ENCODE data around the gene EXOSC2. TPM values are rescaled to one million over a fixed set of nuclear protein-coding genes. Genes with fewer than 3 reads are reported as not detected.

The EXOSC2 gene
- total and polyA plus RNA-seq, 8 donors, result 6.4 to 36.9 (median 14.3) TPM

- whole genome bisulfite sequencing, 5 donors, result 73 to 84% (median 77%) methylated on average over 6 of the region's 6 CpGs
- Histone ChIP-seq H3K4me1 (peaks cover 2 to 7% (median 6%) of the 10 kb centered on the region in 4 donors), H3K36me3 (no peaks in the 10 kb centered on the region), H3K27ac (no peak overlapping the region), H3K9me3 (peaks cover 0 to 12% (median 2%) of the 10 kb centered on the region in 4 donors), H3K4me3 (no peak overlapping the region), H3K27me3 (peaks cover 14 to 95% (median 42%) of the 10 kb centered on the region in 3 donors)
- TF ChIP-seq EP300 (IDR thresholded peaks at IDR 0.05), result no peak
- no peak for TF ChIP-seq POLR2A (IDR thresholded peaks at IDR 0.05)
- no peak for TF ChIP-seq CTCF (IDR thresholded peaks at IDR 0.05)
- no peak for TF ChIP-seq POLR2AphosphoS5 (IDR thresholded peaks at IDR 0.05)
- intact Hi-C loops (cut with DNase I; ENCODE audit: low total_unique reads), result no loop called here
- no peak for DNase-seq
These were observed 38.7 kb upstream of the EXOSC2 start for GRCh38 chr9:130654879-130655278.

GRCh38 chr9:130658893-130659698, 34.5 kb upstream of the EXOSC2 start:
- TF ChIP-seq POLR2A (IDR thresholded peaks at IDR 0.05) (no peak), EP300 (IDR thresholded peaks at IDR 0.05) (no peak), POLR2AphosphoS5 (IDR thresholded peaks at IDR 0.05) (no peak), CTCF (IDR thresholded peaks at IDR 0.05) (no peak)
- H3K36me3 ChIP-seq, result no peaks in the 10 kb centered on the region
- no peak overlapping the region for H3K27ac ChIP-seq
- H3K4me1 ChIP-seq, result peaks cover 34 to 50% (median 47%) of the 10 kb centered on the region in 4 donors
- intact Hi-C loops (cut with DNase I; ENCODE audit: low total_unique reads), result no loop called here
- peaks cover 0 to 12% (median 2%) of the 10 kb centered on the region in 4 donors for H3K9me3 ChIP-seq
- DNase-seq, result no peak
- 16 to 21% (median 18%) methylated on average over 27 to 52 of the region's 52 CpGs for WGBS, 5 donors
- peaks cover 52 to 100% (median 84%) of the 10 kb centered on the region in 3 donors for H3K27me3 ChIP-seq
- peak overlapping the region in 1 of 4 donors; percentile 49 for H3K4me3 ChIP-seq

- Histone ChIP-seq H3K4me1 (peaks cover 40 to 56% (median 54%) of the 10 kb centered on the region in 4 donors), H3K4me3 (peak overlapping the region in 3 of 4 donors; percentile 41 to 49 (median 49)), H3K27ac (no peak overlapping the region), H3K36me3 (no peaks in the 10 kb centered on the region), H3K9me3 (peaks cover 0 to 12% (median 2%) of the 10 kb centered on the region in 4 donors), H3K27me3 (peaks cover 59 to 100% (median 91%) of the 10 kb centered on the region in 3 donors)
- DNase-seq, result peak in 1 of 2 donors; percentile 34
- intact Hi-C loops (cut with DNase I; ENCODE audit: low total_unique reads), result no loop called here
- TF ChIP-seq CTCF (IDR thresholded peaks at IDR 0.05), result no peak
- 2 to 6% (median 3%) methylated on average over 32 to 58 of the region's 58 CpGs for WGBS, 5 donors
These were observed 33.8 kb upstream of the EXOSC2 start for GRCh38 chr9:130659699-130660248.

- H3K36me3 ChIP-seq, result no peaks in the 10 kb centered on the region
- 1 to 9% (median 4%) methylated on average over 22 to 33 of the region's 33 CpGs for WGBS, 5 donors
- intact Hi-C loops (cut with DNase I; ENCODE audit: low total_unique reads), result no loop called here
- H3K4me1 ChIP-seq, result peaks cover 46 to 62% (median 59%) of the 10 kb centered on the region in 4 donors
- H3K27ac ChIP-seq, result no peak overlapping the region
- H3K9me3 ChIP-seq, result peaks cover 0 to 12% (median 2%) of the 10 kb centered on the region in 4 donors
- no peak for DNase-seq
- peak overlapping the region; percentile 38 to 49 (median 45) for H3K4me3 ChIP-seq
- H3K27me3 ChIP-seq, result peaks cover 62 to 100% (median 96%) of the 10 kb centered on the region in 3 donors
- no peak for TF ChIP-seq CTCF (IDR thresholded peaks at IDR 0.05)
- TF ChIP-seq POLR2AphosphoS5 (IDR thresholded peaks at IDR 0.05), result no peak
These were observed 33.3 kb upstream of the EXOSC2 start for GRCh38 chr9:130660326-130660682.
